H7 (cell line): Measurements from ENCODE around the gene LRBA. TPM values are rescaled to one million over a fixed set of nuclear protein-coding genes. Genes with fewer than 3 reads are reported as not detected.
"Not testable (repeated sequence)": the region's sequence is repeated elsewhere in the genome, so short reads cannot be mapped to it uniquely, and the experiment has no call there.

Experiments
- DNase-seq: peaks from one replicate; pipeline ENCODE4 v3.0.0; 2012
- H3K27me3 ChIP-seq: 2 replicates; pipeline ENCODE4 v1.6.0; 2011; ENCODE audit warnings: mild to moderate bottlenecking, low read length; ENCODE audit not compliant: control insufficient read depth, insufficient read depth
- H3K36me3 ChIP-seq: replicated peaks from 2 replicates; pipeline ENCODE4 v1.5.1; 2011; ENCODE audit warnings: low read length; ENCODE audit not compliant: control insufficient read depth, insufficient read depth
- H3K4me3 ChIP-seq: 2 replicates; pipeline ENCODE4 v1.5.1; 2011; ENCODE audit warnings: low read depth, mild to moderate bottlenecking, control low read depth, low read length, moderate library complexity; ENCODE audit not compliant: insufficient read depth
- total RNA-seq: library from RNA; depleted of rRNA; stranded (reverse); fragments of >200 nt; shearing (Covaris generic); gene quantifications from 2 replicates; pipeline ENCODE4 v1.2.3, GENCODE V29; 2014

The LRBA gene
- total RNA-seq, 1 experiment from 2014 or later, result 47.3 TPM

- Histone ChIP-seq H3K36me3 (no peaks in the 10 kb centered on the region), H3K4me3 (no peak overlapping the region), H3K27me3 (no peaks in the 10 kb centered on the region)
- DNase-seq, result no peak
Observed at GRCh38 chr4:150973626-150974251, 41.3 kb downstream of the LRBA start.

- Histone ChIP-seq H3K36me3 (no peaks in the 10 kb centered on the region), H3K27me3 (no peaks in the 10 kb centered on the region), H3K4me3 (no peak overlapping the region)
- no peak for DNase-seq
Observed at GRCh38 chr4:150972592-150972991, 42.5 kb downstream of the LRBA start.

GRCh38 chr4:150971901-150972300 is 43.2 kb downstream of the LRBA start:
- no peak for DNase-seq

GRCh38 chr4:150970685-150971151 is 44.4 kb downstream of the LRBA start:
- Histone ChIP-seq H3K27me3 (no peaks in the 10 kb centered on the region), H3K4me3 (no peak overlapping the region), H3K36me3 (no peaks in the 10 kb centered on the region)
- no peak for DNase-seq

More at GRCh38 chr4:150971901-150972300, 43.2 kb downstream of the LRBA start:
- no peaks in the 10 kb centered on the region for H3K27me3 ChIP-seq
- H3K36me3 ChIP-seq, result no peaks in the 10 kb centered on the region
- H3K4me3 ChIP-seq, result no peak overlapping the region

- DNase-seq, result no peak
- H3K4me3 ChIP-seq, result no peak overlapping the region
Observed at GRCh38 chr4:150964754-150965153, 50.3 kb downstream of the LRBA start.

GRCh38 chr4:150963602-150964345 is 51.3 kb downstream of the LRBA start:
- not testable (repeated sequence) for H3K27me3 ChIP-seq, DNase-seq, H3K4me3 ChIP-seq

More at GRCh38 chr4:150964754-150965153, 50.3 kb downstream of the LRBA start:
- Histone ChIP-seq H3K27me3 (no peaks in the 10 kb centered on the region), H3K36me3 (no peaks in the 10 kb centered on the region)

GRCh38 chr4:150962245-150962644 is 52.8 kb downstream of the LRBA start:
- Histone ChIP-seq H3K36me3 (no peaks in the 10 kb centered on the region), H3K27me3 (no peaks in the 10 kb centered on the region), H3K4me3 (no peak overlapping the region)
- DNase-seq, result no peak

More at GRCh38 chr4:150963602-150964345, 51.3 kb downstream of the LRBA start:
- H3K36me3 ChIP-seq, result not testable (repeated sequence)

GRCh38 chr4:150961566-150961965 is 53.5 kb downstream of the LRBA start:
- H3K4me3 ChIP-seq, result no peak overlapping the region
- H3K27me3 ChIP-seq, result no peaks in the 10 kb centered on the region
- H3K36me3 ChIP-seq, result no peaks in the 10 kb centered on the region
- DNase-seq, result no peak

GRCh38 chr4:150960818-150961217 is 54.3 kb downstream of the LRBA start:
- Histone ChIP-seq H3K4me3 (no peak overlapping the region), H3K36me3 (no peaks in the 10 kb centered on the region), H3K27me3 (no peaks in the 10 kb centered on the region)
- peak; percentile 66 for DNase-seq

- peak; percentile 30 for DNase-seq
- H3K27me3 ChIP-seq, result no peaks in the 10 kb centered on the region
- H3K36me3 ChIP-seq, result no peaks in the 10 kb centered on the region
- H3K4me3 ChIP-seq, result no peak overlapping the region
Observed at GRCh38 chr4:150960079-150960478, 55.0 kb downstream of the LRBA start.

- H3K36me3 ChIP-seq, H3K27me3 ChIP-seq, DNase-seq, H3K4me3 ChIP-seq: not testable (repeated sequence)
Observed at GRCh38 chr4:150957981-150958380, 57.1 kb downstream of the LRBA start.

GRCh38 chr4:150957095-150957494 is 58.0 kb downstream of the LRBA start:
- H3K4me3 ChIP-seq, H3K36me3 ChIP-seq, H3K27me3 ChIP-seq, DNase-seq: not testable (repeated sequence)

GRCh38 chr4:150953916-150954315 is 61.2 kb downstream of the LRBA start:
- DNase-seq, H3K4me3 ChIP-seq, H3K36me3 ChIP-seq, H3K27me3 ChIP-seq: not testable (repeated sequence)

- Histone ChIP-seq H3K27me3 (no peaks in the 10 kb centered on the region), H3K4me3 (no peak overlapping the region), H3K36me3 (no peaks in the 10 kb centered on the region)
- no peak for DNase-seq
Observed at GRCh38 chr4:150952167-150952845, 62.8 kb downstream of the LRBA start.
